MM.1S (cell line): ENCODE results near the gene PIP4K2A.

Experiments
- CTCF ChIP-seq: fragments of 300-600 bp; sonication (generic); IDR thresholded peaks from 2 replicates; pipeline ENCODE4 v1.5.1; 2016; ENCODE audit warnings: antibody characterized with exemption, low read length, mixed read lengths
- EZH2 ChIP-seq: fragments of 300-600 bp; sonication (generic); optimal IDR thresholded peaks from 2 replicates; pipeline ENCODE3; 2017; ENCODE audit warnings: low read depth, mild to moderate bottlenecking, antibody characterized with exemption, low read length, mixed read lengths
- EZH2phosphoT487 ChIP-seq: fragments of 300-600 bp; sonication (generic); IDR thresholded peaks from 2 replicates; pipeline ENCODE4 v1.6.1; 2018; ENCODE audit warnings: antibody characterized with exemption, low read length

- no peak for TF ChIP-seq CTCF
- no peak for TF ChIP-seq EZH2
- TF ChIP-seq EZH2phosphoT487: no peak
Measured at GRCh38 chr10:22612318-22612717, 102.1 kb downstream of the PIP4K2A start.
